Renal cortical epithelial cell (primary cell): ENCODE measurements around the gene NSUN4. TPM values are rescaled to one million over a fixed set of nuclear protein-coding genes. Genes with fewer than 3 reads are reported as not detected.
A peak's percentile ranks its signal among the peaks of the same experiment; 100 is the strongest.
"Not testable (repeated sequence)": the region's sequence is repeated elsewhere in the genome, so short reads cannot be mapped to it uniquely, and the experiment has no call there.

ENCODE experiments used
- DNase-seq: peaks from one replicate; pipeline ENCODE4 v3.0.0-alpha.2; 2011; ENCODE audit warnings: low read depth
- total RNA-seq: library from RNA; depleted of rRNA; stranded (reverse); fragments of >200 nt; gene quantifications from 2 replicates; pipeline ENCODE4 v1.2.3, GENCODE V29; 2014

NSUN4 gene
- total RNA-seq = 21.7 and 27.4 TPM in 2 replicates

GRCh38 chr1:46340404-46341221 is at the start of gene NSUN4:
Gene NSUN4, plus strand, starts transcription at chr1:46340807. Its CDS starts 20 bp downstream, at chr1:46340827.
- DNase-seq = peak; percentile 85

- no peak for DNase-seq
Observed at GRCh38 chr1:46295306-46295705, 45.3 kb upstream of the NSUN4 start.

GRCh38 chr1:46298387-46298786 is 42.2 kb upstream of the NSUN4 start:
- DNase-seq = no peak

- DNase-seq = no peak
Observed at GRCh38 chr1:46300673-46301405, 39.8 kb upstream of the NSUN4 start.

GRCh38 chr1:46301406-46301807 is 39.2 kb upstream of the NSUN4 start:
- no peak for DNase-seq

GRCh38 chr1:46301808-46302640 is 38.6 kb upstream of the NSUN4 start:
- no peak for DNase-seq

- DNase-seq = no peak
Observed at GRCh38 chr1:46302641-46303037, 38.0 kb upstream of the NSUN4 start.

- peak; percentile 96 for DNase-seq
Observed at GRCh38 chr1:46303038-46303871, 37.4 kb upstream of the NSUN4 start, which contains the start of the genes LRRC41 and UQCRH. Gene LRRC41, minus strand, starts transcription at chr1:46303616. Its CDS starts 294 bp downstream, at chr1:46303322. Gene UQCRH, plus strand, starts transcription at chr1:46303698. Its CDS starts 69 bp downstream, at chr1:46303767.

- no peak for DNase-seq
Observed at GRCh38 chr1:46303872-46304326, 36.7 kb upstream of the NSUN4 start.

- no peak for DNase-seq
Observed at GRCh38 chr1:46306159-46306530, 34.5 kb upstream of the NSUN4 start.

GRCh38 chr1:46309401-46310159 is 31.0 kb upstream of the NSUN4 start:
- no peak for DNase-seq

- DNase-seq = no peak
Observed at GRCh38 chr1:46310321-46310720, 30.3 kb upstream of the NSUN4 start.

GRCh38 chr1:46315669-46316403 is 24.8 kb upstream of the NSUN4 start:
- no peak for DNase-seq

- DNase-seq = no peak
Observed at GRCh38 chr1:46317323-46317722, 23.3 kb upstream of the NSUN4 start.

GRCh38 chr1:46319301-46319700 is 21.3 kb upstream of the NSUN4 start:
- DNase-seq = not testable (repeated sequence)

GRCh38 chr1:46319960-46320914 is 20.4 kb upstream of the NSUN4 start:
- DNase-seq = not testable (repeated sequence)

- DNase-seq = not testable (repeated sequence)
Observed at GRCh38 chr1:46322191-46322590, 18.4 kb upstream of the NSUN4 start.
